H1 (cell line): Measurements from ENCODE around the gene CMC1. TPM values are rescaled to one million over a fixed set of nuclear protein-coding genes. Genes with fewer than 3 reads are reported as not detected.

Experiments used
- CTCF ChIA-PET: fragments of 300-600 bp; sonication (Branson Sonifier 250); formaldehyde crosslinking; loops from one replicate; lab custom pipeline; 2021; ENCODE audit not compliant: partially characterized antibody; lab: Charles Lee
- POLR2A ChIA-PET: fragments of 300-600 bp; sonication (Branson Sonifier 250); formaldehyde crosslinking; loops from one replicate; lab custom pipeline; 2021; ENCODE audit warnings: inconsistent platforms; ENCODE audit not compliant: partially characterized antibody; lab: Charles Lee
- DNase-seq, 2 experiments: peaks; one replicate each; pipeline versions ENCODE4 v3.0.0 to v3.0.0-alpha.2; 2010 to 2022; ENCODE audit warnings: low spot score in 2 of 2, low read depth in 1 of 2, mixed read lengths in 1 of 2
- FAIRE-seq: peaks from 2 replicates; lab custom pipeline; 2011; peaks lifted over from hg19 to GRCh38; lab: Jason Lieb, UNC
- H2AFZ ChIP-seq: 2 replicates; pipeline ENCODE4 v1.8.1; 2012; ENCODE audit warnings: low read length, inconsistent platforms
- H2AK5ac ChIP-seq: 2 replicates; pipeline ENCODE4 v1.6.1; 2013; ENCODE audit warnings: low read depth, low read length
- H2BK120ac ChIP-seq: replicated peaks from 2 replicates; pipeline ENCODE3; 2013; ENCODE audit warnings: low read depth, low read length, inconsistent platforms
- H2BK12ac ChIP-seq: 2 replicates; pipeline ENCODE4 v1.6.1; 2013; ENCODE audit warnings: low read depth, low read length
- H2BK15ac ChIP-seq: 2 replicates; pipeline ENCODE4 v1.6.1; 2013; ENCODE audit warnings: low read length
- H2BK20ac ChIP-seq: 2 replicates; pipeline ENCODE4 v1.6.1; 2013; ENCODE audit warnings: low read length
- H2BK5ac ChIP-seq: 2 replicates; pipeline ENCODE4 v1.6.1; 2013; ENCODE audit warnings: low read depth, low read length
- H3K14ac ChIP-seq: 2 replicates; pipeline ENCODE4 v1.6.1; 2013; ENCODE audit warnings: inconsistent platforms; ENCODE audit not compliant: insufficient read length
- H3K18ac ChIP-seq: 2 replicates; pipeline ENCODE4 v1.6.1; 2013; ENCODE audit warnings: low read length; ENCODE audit errors: extremely low read depth
- H3K23ac ChIP-seq: 2 replicates; pipeline ENCODE4 v1.6.1; 2013; ENCODE audit warnings: inconsistent platforms; ENCODE audit not compliant: insufficient read length
- H3K23me2 ChIP-seq: 2 replicates; pipeline ENCODE4 v1.6.1; 2013; ENCODE audit warnings: low read depth, low read length
- H3K27ac ChIP-seq: 2 replicates; pipeline ENCODE4 v1.6.1; 2011; ENCODE audit warnings: low read depth, low read length, inconsistent platforms
- H3K27me3 ChIP-seq, 4 experiments: replicated peaks in 1 of 4; 1 replicate in 1 of 4; 2 replicates in 3 of 4; pipeline versions ENCODE4 v1.6.1 to v1.8.1; 2011 to 2013; ENCODE audit warnings: low read length in 3 of 4, mild to moderate bottlenecking in 3 of 4, inconsistent platforms in 2 of 4, mixed read lengths in 2 of 4, moderate library complexity in 1 of 4; ENCODE audit not compliant: control insufficient read depth in 3 of 4, insufficient read depth in 3 of 4; ENCODE audit errors: extremely low read depth in 1 of 4
- H3K36me3 ChIP-seq, 4 experiments: 2 replicates each; pipeline versions ENCODE4 v1.6.1 to v1.8.1; 2011 to 2013; ENCODE audit warnings: mild to moderate bottlenecking in 4 of 4, low read length in 3 of 4, moderate library complexity in 2 of 4, control low read depth in 1 of 4, inconsistent platforms in 1 of 4; ENCODE audit not compliant: insufficient read depth in 4 of 4, control insufficient read depth in 2 of 4
- H3K4ac ChIP-seq: replicated peaks from 2 replicates; pipeline ENCODE3; 2013; ENCODE audit warnings: low read length, low read depth, mixed read lengths, inconsistent platforms; ENCODE audit not compliant: insufficient read length
- H3K4me1 ChIP-seq, 4 experiments: replicated peaks in 1 of 4; 1 replicate in 1 of 4; 2 replicates in 3 of 4; pipeline versions ENCODE4 v1.6.1 to v1.8.1; 2011 to 2013; ENCODE audit warnings: low read length in 3 of 4, inconsistent platforms in 2 of 4, mixed read lengths in 1 of 4; ENCODE audit not compliant: insufficient read depth in 4 of 4, control insufficient read depth in 3 of 4
- H3K4me2 ChIP-seq, 2 experiments: 2 replicates each; pipeline versions ENCODE4 v1.6.1 to v1.8.1; 2011 to 2013; ENCODE audit warnings: low read depth in 2 of 2, low read length in 2 of 2, control low read depth in 1 of 2, inconsistent platforms in 1 of 2, mild to moderate bottlenecking in 1 of 2; ENCODE audit not compliant: insufficient read depth in 1 of 2
- H3K4me3 ChIP-seq, 4 experiments: fragments of 200-600, 300-600 bp in 1 of 4; sonication (generic), shearing (Covaris generic), sonication (Bioruptor Twin) in 1 of 4; 2 replicates each; pipeline versions ENCODE4 v1.5.1 to v1.8.1; 2011 to 2016; ENCODE audit warnings: low read length in 4 of 4, low read depth in 3 of 4, control low read depth in 2 of 4, inconsistent platforms in 2 of 4, mild to moderate bottlenecking in 2 of 4, mixed read lengths in 1 of 4, moderate library complexity in 1 of 4; ENCODE audit not compliant: insufficient read depth in 2 of 4; ENCODE audit errors: extremely low read depth in 1 of 4
- H3K56ac ChIP-seq: replicated peaks from 2 replicates; pipeline ENCODE3; 2013; ENCODE audit warnings: low read depth, mild to moderate bottlenecking, mixed read lengths, low read length, inconsistent platforms; ENCODE audit not compliant: insufficient read length
- H3K79me1 ChIP-seq: 2 replicates; pipeline ENCODE4 v1.6.1; 2013; ENCODE audit warnings: low read depth, low read length, control low read depth
- H3K79me2 ChIP-seq, 2 experiments: 2 replicates each; pipeline versions ENCODE4 v1.6.1 to v1.8.1; 2012 to 2013; ENCODE audit warnings: low read length in 2 of 2, mild to moderate bottlenecking in 2 of 2, inconsistent platforms in 1 of 2; ENCODE audit not compliant: insufficient read depth in 2 of 2, control insufficient read depth in 1 of 2
- H3K9ac ChIP-seq, 4 experiments: replicated peaks in 1 of 4; 1 replicate in 1 of 4; 2 replicates in 3 of 4; pipeline versions ENCODE4 v1.6.1 to v1.8.1; 2011 to 2013; ENCODE audit warnings: low read depth in 3 of 4, low read length in 3 of 4, control low read depth in 2 of 4, mild to moderate bottlenecking in 2 of 4, moderate library complexity in 2 of 4, inconsistent platforms in 1 of 4; ENCODE audit errors: extremely low read depth in 1 of 4
- H3K9me3 ChIP-seq, 2 experiments: 2 replicates each; pipeline versions ENCODE4 v1.6.1 to v1.8.1; 2012 to 2013; ENCODE audit warnings: mild to moderate bottlenecking in 2 of 2, moderate library complexity in 2 of 2, control low read depth in 1 of 2, inconsistent platforms in 1 of 2, low read depth in 1 of 2, low read length in 1 of 2, mixed read lengths in 1 of 2; ENCODE audit not compliant: insufficient read depth in 2 of 2
- H4K20me1 ChIP-seq, 2 experiments: replicated peaks in 1 of 2; 2 replicates each; pipeline versions ENCODE3 to v1.8.1; 2011 to 2013; ENCODE audit warnings: inconsistent platforms in 2 of 2, low read length in 2 of 2, mild to moderate bottlenecking in 1 of 2; ENCODE audit not compliant: insufficient read depth in 2 of 2, control insufficient read depth in 1 of 2
- H4K5ac ChIP-seq: 2 replicates; pipeline ENCODE4 v1.6.1; 2013; ENCODE audit warnings: low read length, low read depth, mixed read lengths, inconsistent platforms; ENCODE audit not compliant: insufficient read length
- H4K8ac ChIP-seq: 2 replicates; pipeline ENCODE4 v1.8.0; 2013; ENCODE audit warnings: mild to moderate bottlenecking, moderate library complexity, low read length, inconsistent platforms; ENCODE audit not compliant: insufficient read depth; ENCODE audit errors: extremely low read depth
- H4K91ac ChIP-seq: replicated peaks from 2 replicates; pipeline ENCODE3; 2013; ENCODE audit warnings: low read length, mixed read lengths, inconsistent platforms; ENCODE audit not compliant: insufficient read length
- BACH1 ChIP-seq: IDR thresholded peaks from 2 replicates; pipeline ENCODE4 v1.6.1; 2012; ENCODE audit warnings: low read length, improper control_type of control experiment
- CHD2 ChIP-seq: IDR thresholded peaks from 2 replicates; pipeline ENCODE4 v1.6.1; 2012; ENCODE audit warnings: low read length, improper control_type of control experiment
- GABPA ChIP-seq: IDR thresholded peaks from 2 replicates; pipeline ENCODE4 v1.6.1; 2011; ENCODE audit warnings: mild to moderate bottlenecking, low read length, moderate library complexity, borderline replicate concordance; ENCODE audit not compliant: insufficient read depth
- KDM1A ChIP-seq: fragments of 200-600, 300-600 bp; sonication (generic); IDR thresholded peaks from 2 replicates; pipeline ENCODE4 v1.7.1; 2016; ENCODE audit warnings: mild to moderate bottlenecking, low read length, borderline replicate concordance
- MAFK ChIP-seq: IDR thresholded peaks from 2 replicates; pipeline ENCODE4 v1.6.1; 2012; ENCODE audit warnings: low read depth, mild to moderate bottlenecking, improper control_type of control experiment, low read length
- NANOG ChIP-seq: IDR thresholded peaks from 2 replicates; pipeline ENCODE4 v1.6.1; 2011; ENCODE audit warnings: low read length, low read depth, mild to moderate bottlenecking, inconsistent platforms; ENCODE audit not compliant: insufficient read depth, poor library complexity, severe bottlenecking
- TAF7 ChIP-seq: optimal IDR thresholded peaks from 2 replicates; pipeline ENCODE3; 2011; ENCODE audit warnings: low read depth, mild to moderate bottlenecking, inconsistent platforms, low read length, moderate library complexity, borderline replicate concordance
- TCF12 ChIP-seq: IDR thresholded peaks from 2 replicates; pipeline ENCODE4 v1.6.1; 2011; ENCODE audit warnings: low read depth, mild to moderate bottlenecking, low read length
- WGBS, 2 experiments: shearing (Covaris generic) in 1 of 2; methylation state at CpG; one replicate each; pipeline versions ENCODE4 v1.1.6 to v1.1.7; 2013 to 2015; ENCODE audit warnings: low lambda C conversion rate in 2 of 2, mixed read lengths in 2 of 2, inconsistent platforms in 1 of 2, low coverage in 1 of 2, missing lambda C conversion rate in 1 of 2; ENCODE audit not compliant: insufficient replicate concordance in 2 of 2, insufficient coverage in 1 of 2, insufficient read length in 1 of 2; ENCODE audit errors: extremely low coverage in 1 of 2, missing lambda C conversion rate in 1 of 2; 5-methylcytosine and 5-hydroxymethylcytosine counted together
- polyA plus RNA-seq, 7 experiments: library from polyadenylated mRNA; depleted of rRNA in 3 of 7; stranded (reverse) in 5 of 7; unstranded in 2 of 7; fragments of >200 nt in 5 of 7; fragments of 200-250 nt in 2 of 7; gene quantifications; 1 replicate in 5 of 7; 2 replicates in 1 of 7; 4 replicates in 1 of 7; pipeline versions ENCODE4 v1.2.1 to v1.2.3, GENCODE V29; 2011 to 2013; ENCODE audit warnings: missing spikeins in 2 of 7, mixed read lengths in 2 of 7
- total RNA-seq: library from RNA; stranded (reverse); fragmentation: NEBNext Ultra II Directional; extraction: Animal tissue kit (Norgen Biotek cat#: 25700); gene quantifications from 2 replicates; pipeline ENCODE4 v1.2.1, GENCODE V29; 2021

CMC1 gene
- total and polyA plus RNA-seq, 2 of the 8 experiments (the other 6 are each of a cell fraction or from before 2014, with no cell fraction given) = 11.4 to 19.4 TPM

- Histone ChIP-seq H2BK120ac (no peak within 1 kb of the TSS), H2BK12ac (peak within 1 kb of the TSS; percentile 42; the same call in 1 of the 2 replicates), H3K79me1 (no peaks in the 10 kb centered on the region), H3K4me1 (no peaks in the 10 kb centered on the region; a peak in 2 of 7 replicates), H2BK15ac (no peak within 1 kb of the TSS), H4K91ac (peak within 1 kb of the TSS; percentile 55), H3K4ac (no peak within 1 kb of the TSS), H3K23ac (no peak within 1 kb of the TSS), H3K14ac (no peak within 1 kb of the TSS), H2AK5ac (no peak within 1 kb of the TSS), H3K9ac (peak within 1 kb of the TSS; percentile 86 to 93 (median 92)), H4K5ac (peak within 1 kb of the TSS; percentile 65), H3K27ac (peak within 1 kb of the TSS; percentile 97), H4K8ac (peak within 1 kb of the TSS; percentile 98; the same call in 1 of the 2 replicates), H4K20me1 (peaks cover 0 to 2% of the 10 kb centered on the region in 2 experiments), H3K56ac (peak within 1 kb of the TSS; percentile 47), H3K4me2 (peak within 1 kb of the TSS; percentile 68 to 87), H2BK20ac (no peak within 1 kb of the TSS), H3K27me3 (no peaks in the 10 kb centered on the region), H3K36me3 (no peaks in the 10 kb centered on the region), H2BK5ac (peak within 1 kb of the TSS; percentile 96), H3K79me2 (peaks cover 0 to 40% of the 10 kb centered on the region in 2 experiments; a peak in 2 of 4 replicates), H3K23me2 (peaks cover 5% of the 10 kb centered on the region; the same call in 1 of the 2 replicates), H3K4me3 (peak within 1 kb of the TSS; percentile 81 to 96 (median 84)), H2AFZ (peak within 1 kb of the TSS; percentile 98), H3K9me3 (no peaks in the 10 kb centered on the region; a peak in 1 of 4 replicates), H3K18ac (peak within 1 kb of the TSS; percentile 93)
- no peak for FAIRE-seq
- POLR2A ChIA-PET = interaction anchor here (0.9 to 1.9 kb wide), 7 partner anchors 9 to 637 kb away, joined by 3 to 10 read pairs (median 4); partner anchors contain the start of gene CMC1
- CTCF ChIA-PET = interaction anchor here (0.6 to 1.9 kb wide), 9 partner anchors 11 to 1036 kb away, joined by 3 to 8 read pairs (median 3); no protein-coding TSS in a partner anchor
- peak; percentile 80 to 93 for DNase-seq
- WGBS, 2 experiments = 1% methylated on average over 50 of the region's 83 CpGs; no CpG with 5 or more reads in 1 of the 2 experiments
- TF ChIP-seq MAFK (no peak), TAF7 (peak; percentile 83), CHD2 (peak; percentile 77), TCF12 (no peak), NANOG (no peak), BACH1 (peak; percentile 80), KDM1A (no peak), GABPA (no peak)
Observed at GRCh38 chr3:28348629-28349468, 107.4 kb downstream of the CMC1 start, which contains the start of the genes AZI2 and ZCWPW2. Gene AZI2 (minus strand): TSS chr3:28348824. CDS start chr3:28340617, 8,207 bp downstream. Gene ZCWPW2 (plus strand): TSS chr3:28348721. CDS start chr3:28413069, 64,348 bp downstream.
